Adrenal gland (tissue), 5 donors: ENCODE measurements around the gene PRKCQ.

Experiments used
- CTCF ChIP-seq, 6 experiments: fragments of 450-650 bp in 4 of 6; fragments of 200-600 bp in 2 of 6; sonication (generic) in 1 of 6; IDR thresholded peaks; 1 replicate in 5 of 6; 2 replicates in 1 of 6; pipeline versions ENCODE4 v1.5.1 to v1.8.0; 2016 to 2021; ENCODE audit warnings: antibody characterized with exemption in 6 of 6, mild to moderate bottlenecking in 2 of 6, moderate library complexity in 1 of 6
- POLR2A ChIP-seq, 2 donors: fragments of 450-650 bp; IDR thresholded peaks; one replicate each; pipeline ENCODE4 v1.6.1; 2017; ENCODE audit warnings: antibody characterized with exemption in 2 of 2, mild to moderate bottlenecking in 2 of 2, moderate library complexity in 1 of 2
- donor health status: DM: no; HTN: no; CAD: no.

GRCh38 chr10:6525599-6526165, 54.4 kb downstream of the PRKCQ start:
- no peak for TF ChIP-seq CTCF (IDR thresholded peaks at IDR 0.05)
- TF ChIP-seq POLR2A (IDR thresholded peaks at IDR 0.05) = no peak
